ENCODE data around the gene ARFGEF2.

GRCh38 chr20:48931527-48932374 lies 10.2 kb downstream of the ARFGEF2 start:
- TF ChIP-seq CTCF (IDR thresholded peaks at IDR 0.05 in 2 of 3, conservative IDR thresholded peaks at IDR 0.05 in 1 of 3; ENCODE audit: borderline replicate concordance in 1 of 3, insufficient read depth in 1 of 3, low read depth in 2 of 3, low read length in 2 of 3) (no peak), REST (IDR thresholded peaks at IDR 0.05; ENCODE audit: low read depth) (no peak), POLR2A (IDR thresholded peaks at IDR 0.05; ENCODE audit: borderline replicate concordance, extremely low read depth, insufficient read depth, insufficient read length) (no peak), ZFX (IDR thresholded peaks at IDR 0.05) (0 out of 2 replicates have a peak, but pooled peaks have one; percentile 21), POLR2AphosphoS5 (IDR thresholded peaks at IDR 0.05; ENCODE audit: low read depth, low read length) (no peak), TCF7L2 (IDR thresholded peaks at IDR 0.05; ENCODE audit: borderline replicate concordance, extremely low read depth, insufficient read depth, insufficient read length) (no peak), SP1 (IDR thresholded peaks at IDR 0.05; ENCODE audit: low read depth) (no peak), EZH2 (IDR thresholded peaks at IDR 0.05) (no peak), MAX (IDR thresholded peaks at IDR 0.05) (no peak)
